CD14-positive monocyte (primary cell): Measurements from ENCODE around the gene EPS8L3. TPM values are rescaled to one million over a fixed set of nuclear protein-coding genes. Genes with fewer than 3 reads are reported as not detected.

ENCODE experiments used
- DNase-seq, 3 donors: peaks; one replicate each; pipeline ENCODE4 v3.0.0-alpha.2; 2011 to 2022
- H2AFZ ChIP-seq: 2 replicates; pipeline ENCODE4 v1.6.0; 2012; ENCODE audit warnings: mild to moderate bottlenecking, low read depth, low read length, inconsistent platforms; ENCODE audit not compliant: insufficient read depth, poor library complexity, severe bottlenecking
- H3K27ac ChIP-seq, 2 donors: 1 replicate in 1 of 2; 2 replicates in 1 of 2; pipeline ENCODE4 v1.5.1; 2012 to 2013; ENCODE audit warnings: low read length in 2 of 2, control low read depth in 1 of 2, inconsistent platforms in 1 of 2, low read depth in 1 of 2, mild to moderate bottlenecking in 1 of 2
- H3K27me3 ChIP-seq, 2 donors: one replicate each; pipeline versions ENCODE4 v1.6.0 to v1.6.1; 2011 to 2013; ENCODE audit warnings: low read length in 2 of 2; ENCODE audit not compliant: control insufficient read depth in 2 of 2, insufficient read depth in 2 of 2
- H3K36me3 ChIP-seq, 2 donors: replicated peaks in 1 of 2; 1 replicate in 1 of 2; 2 replicates in 1 of 2; pipeline versions ENCODE4 v1.5.1 to v1.6.1; 2012 to 2013; ENCODE audit warnings: low read length in 2 of 2, control low read depth in 1 of 2, inconsistent platforms in 1 of 2, mild to moderate bottlenecking in 1 of 2; ENCODE audit not compliant: insufficient read depth in 2 of 2, control insufficient read depth in 1 of 2
- H3K4me1 ChIP-seq, 2 donors: 1 replicate in 1 of 2; 2 replicates in 1 of 2; pipeline versions ENCODE4 v1.5.1 to v1.6.1; 2012 to 2013; ENCODE audit warnings: low read length in 2 of 2, control low read depth in 1 of 2, inconsistent platforms in 1 of 2, mild to moderate bottlenecking in 1 of 2, moderate library complexity in 1 of 2; ENCODE audit not compliant: insufficient read depth in 2 of 2, control insufficient read depth in 1 of 2
- H3K4me2 ChIP-seq: replicated peaks from 2 replicates; pipeline ENCODE3; 2012; ENCODE audit warnings: low read length, moderate library complexity, mild to moderate bottlenecking; ENCODE audit not compliant: poor library complexity, severe bottlenecking; ENCODE audit errors: extremely low read depth
- H3K4me3 ChIP-seq, 3 experiments: fragments of 200-600 bp in 1 of 3; sonication (generic) in 1 of 3; replicated peaks in 1 of 3; 1 replicate in 2 of 3; 2 replicates in 1 of 3; pipeline ENCODE4 v1.5.1; 2011 to 2013; ENCODE audit warnings: low read length in 3 of 3, mild to moderate bottlenecking in 3 of 3, control low read depth in 2 of 3, low read depth in 2 of 3, inconsistent platforms in 1 of 3, moderate library complexity in 1 of 3
- H3K79me2 ChIP-seq: 2 replicates; pipeline ENCODE4 v1.6.0; 2012; ENCODE audit warnings: mild to moderate bottlenecking, control low read depth, inconsistent platforms, low read length, moderate library complexity; ENCODE audit not compliant: insufficient read depth
- H3K9ac ChIP-seq: 2 replicates; pipeline ENCODE4 v1.6.0; 2017; ENCODE audit warnings: low read length, mild to moderate bottlenecking; ENCODE audit not compliant: insufficient read depth, poor library complexity, severe bottlenecking
- H3K9me3 ChIP-seq, 2 donors: replicated peaks in 1 of 2; 1 replicate in 1 of 2; 2 replicates in 1 of 2; pipeline versions ENCODE4 v1.5.1 to v1.6.1; 2012 to 2013; ENCODE audit warnings: low read length in 2 of 2, control low read depth in 1 of 2; ENCODE audit not compliant: control insufficient read depth in 1 of 2, insufficient read depth in 1 of 2
- H4K20me1 ChIP-seq: 2 replicates; pipeline ENCODE4 v1.6.0; 2012; ENCODE audit warnings: mild to moderate bottlenecking, low read length, control low read depth, moderate library complexity; ENCODE audit not compliant: insufficient read depth
- H3K27ac Mint-ChIP-seq, 7 donors: one replicate each; pipeline ENCODE4 v1.8.0; 2020; ENCODE audit warnings: mild to moderate bottlenecking in 7 of 7, mixed read lengths in 7 of 7, moderate library complexity in 6 of 7, inconsistent platforms in 2 of 7
- H3K27me3 Mint-ChIP-seq, 3 donors: one replicate each; pipeline ENCODE4 v1.8.0; 2021 to 2022; ENCODE audit warnings: low read depth in 3 of 3, mild to moderate bottlenecking in 3 of 3, mixed read lengths in 3 of 3, moderate library complexity in 3 of 3, inconsistent platforms in 1 of 3
- H3K36me3 Mint-ChIP-seq, 2 donors: one replicate each; pipeline ENCODE4 v1.8.0; 2020; ENCODE audit warnings: mixed read lengths in 2 of 2, inconsistent platforms in 1 of 2, mild to moderate bottlenecking in 1 of 2
- H3K4me1 Mint-ChIP-seq: one replicate; pipeline ENCODE4 v1.8.0; 2020; ENCODE audit warnings: mild to moderate bottlenecking, mixed read lengths
- H3K4me3 Mint-ChIP-seq, 2 donors: one replicate each; pipeline ENCODE4 v1.8.0; 2020; ENCODE audit warnings: mild to moderate bottlenecking in 2 of 2, mixed read lengths in 2 of 2, moderate library complexity in 1 of 2
- H3K9me3 Mint-ChIP-seq, 7 donors: one replicate each; pipeline ENCODE4 v1.8.0; 2020 to 2022; ENCODE audit warnings: mixed read lengths in 7 of 7, mild to moderate bottlenecking in 6 of 7, moderate library complexity in 6 of 7, inconsistent platforms in 2 of 7
- WGBS: methylation state at CpG from one replicate; pipeline ENCODE4 v1.1.5; 2013; ENCODE audit warnings: missing lambda C conversion rate; ENCODE audit not compliant: insufficient coverage; 5-methylcytosine and 5-hydroxymethylcytosine counted together
- intact Hi-C, 2 donors: fragments of 100-400 bp; cut with micrococcal nuclease; formaldehyde crosslinking; loops; one replicate each; pipeline versions ENCODE4 v1.15.0 to v1.15.1; 2023
- polyA plus RNA-seq, 3 donors: library from polyadenylated mRNA; depleted of rRNA in 1 of 3; unstranded in 2 of 3; stranded (reverse) in 1 of 3; fragments of 300-500 nt in 2 of 3; fragments of >200 nt in 1 of 3; fragmentation: Illumina TruSeq in 2 of 3; gene quantifications; 1 replicate in 2 of 3; 2 replicates in 1 of 3; pipeline ENCODE4 v1.2.3, GENCODE V29; 2012 to 2021
- TF ChIP-seq, protein P1 (sequence below): fragments of 200-600 bp; IDR thresholded peaks from one replicate; pipeline ENCODE4 v1.8.0; 2022; ENCODE audit warnings: antibody characterized with exemption, mild to moderate bottlenecking

The EPS8L3 gene
- polyA plus RNA-seq, 3 donors, result not detected

GRCh38 chr1:109781806-109782205 lies 18.1 kb upstream of the EPS8L3 start:
- no CpG with 5 or more reads among the region's 2 CpGs for WGBS
- Histone ChIP-seq H3K9ac (no peak overlapping the region), H3K4me1 (no peaks in the 10 kb centered on the region), H3K27me3 (no peaks in the 10 kb centered on the region), H3K4me3 (no peak overlapping the region), H4K20me1 (no peaks in the 10 kb centered on the region), H3K79me2 (no peaks in the 10 kb centered on the region), H3K9me3 (no peaks in the 10 kb centered on the region), H3K4me2 (no peak overlapping the region), H3K36me3 (no peaks in the 10 kb centered on the region), H2AFZ (no peak overlapping the region), H3K27ac (no peak overlapping the region)
- TF ChIP-seq, protein P1, sequence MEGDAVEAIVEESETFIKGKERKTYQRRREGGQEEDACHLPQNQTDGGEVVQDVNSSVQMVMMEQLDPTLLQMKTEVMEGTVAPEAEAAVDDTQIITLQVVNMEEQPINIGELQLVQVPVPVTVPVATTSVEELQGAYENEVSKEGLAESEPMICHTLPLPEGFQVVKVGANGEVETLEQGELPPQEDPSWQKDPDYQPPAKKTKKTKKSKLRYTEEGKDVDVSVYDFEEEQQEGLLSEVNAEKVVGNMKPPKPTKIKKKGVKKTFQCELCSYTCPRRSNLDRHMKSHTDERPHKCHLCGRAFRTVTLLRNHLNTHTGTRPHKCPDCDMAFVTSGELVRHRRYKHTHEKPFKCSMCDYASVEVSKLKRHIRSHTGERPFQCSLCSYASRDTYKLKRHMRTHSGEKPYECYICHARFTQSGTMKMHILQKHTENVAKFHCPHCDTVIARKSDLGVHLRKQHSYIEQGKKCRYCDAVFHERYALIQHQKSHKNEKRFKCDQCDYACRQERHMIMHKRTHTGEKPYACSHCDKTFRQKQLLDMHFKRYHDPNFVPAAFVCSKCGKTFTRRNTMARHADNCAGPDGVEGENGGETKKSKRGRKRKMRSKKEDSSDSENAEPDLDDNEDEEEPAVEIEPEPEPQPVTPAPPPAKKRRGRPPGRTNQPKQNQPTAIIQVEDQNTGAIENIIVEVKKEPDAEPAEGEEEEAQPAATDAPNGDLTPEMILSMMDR, result no peak
- Mint-ChIP-seq H3K27ac (no peak overlapping the region), H3K36me3 (no peaks in the 10 kb centered on the region), H3K9me3 (peaks cover 0 to 8% (median 0%) of the 10 kb centered on the region in 7 donors), H3K4me3 (no peak overlapping the region), H3K27me3 (peaks cover 0 to 10% (median 0%) of the 10 kb centered on the region in 3 donors), H3K4me1 (peaks cover 5% of the 10 kb centered on the region)
- intact Hi-C loops, result loop anchor here in 1 of 2 donors (5.0 kb wide), 1 partner anchor 340 kb away; no protein-coding TSS in a partner anchor
- no peak for DNase-seq

- H3K4me2 ChIP-seq, result no peak overlapping the region
- Mint-ChIP-seq H3K4me3 (no peak overlapping the region), H3K27me3 (peaks cover 0 to 4% (median under 1%) of the 10 kb centered on the region in 3 donors), H3K36me3 (no peaks in the 10 kb centered on the region), H3K27ac (no peak overlapping the region), H3K4me1 (no peaks in the 10 kb centered on the region), H3K9me3 (peaks cover 0 to 8% (median 0%) of the 10 kb centered on the region in 7 donors)
- no peaks in the 10 kb centered on the region for H3K36me3 ChIP-seq
- intact Hi-C loops, result loop anchor here in 1 of 2 donors (5.0 kb wide), 1 partner anchor 339 kb away; no protein-coding TSS in a partner anchor
- WGBS, result no CpG with 5 or more reads among the region's 1 CpG
- H3K4me1 ChIP-seq, result no peaks in the 10 kb centered on the region
- H3K79me2 ChIP-seq, result no peaks in the 10 kb centered on the region
- no peak overlapping the region for H3K27ac ChIP-seq
- no peak for DNase-seq
- no peak overlapping the region for H3K4me3 ChIP-seq
- H4K20me1 ChIP-seq, result no peaks in the 10 kb centered on the region
- H3K9me3 ChIP-seq, result no peaks in the 10 kb centered on the region
- no peaks in the 10 kb centered on the region for H3K27me3 ChIP-seq
- no peak overlapping the region for H3K9ac ChIP-seq
- no peak overlapping the region for H2AFZ ChIP-seq
- TF ChIP-seq, protein P1, result no peak
Observed at GRCh38 chr1:109780982-109781381, 17.3 kb upstream of the EPS8L3 start.
